Measurements from ENCODE around the gene NRG3.

GRCh38 chr10:82084496-82084895 is 209.5 kb downstream of the NRG3 start:
- TF ChIP-seq, protein P1, sequence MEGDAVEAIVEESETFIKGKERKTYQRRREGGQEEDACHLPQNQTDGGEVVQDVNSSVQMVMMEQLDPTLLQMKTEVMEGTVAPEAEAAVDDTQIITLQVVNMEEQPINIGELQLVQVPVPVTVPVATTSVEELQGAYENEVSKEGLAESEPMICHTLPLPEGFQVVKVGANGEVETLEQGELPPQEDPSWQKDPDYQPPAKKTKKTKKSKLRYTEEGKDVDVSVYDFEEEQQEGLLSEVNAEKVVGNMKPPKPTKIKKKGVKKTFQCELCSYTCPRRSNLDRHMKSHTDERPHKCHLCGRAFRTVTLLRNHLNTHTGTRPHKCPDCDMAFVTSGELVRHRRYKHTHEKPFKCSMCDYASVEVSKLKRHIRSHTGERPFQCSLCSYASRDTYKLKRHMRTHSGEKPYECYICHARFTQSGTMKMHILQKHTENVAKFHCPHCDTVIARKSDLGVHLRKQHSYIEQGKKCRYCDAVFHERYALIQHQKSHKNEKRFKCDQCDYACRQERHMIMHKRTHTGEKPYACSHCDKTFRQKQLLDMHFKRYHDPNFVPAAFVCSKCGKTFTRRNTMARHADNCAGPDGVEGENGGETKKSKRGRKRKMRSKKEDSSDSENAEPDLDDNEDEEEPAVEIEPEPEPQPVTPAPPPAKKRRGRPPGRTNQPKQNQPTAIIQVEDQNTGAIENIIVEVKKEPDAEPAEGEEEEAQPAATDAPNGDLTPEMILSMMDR (conservative IDR thresholded peaks at IDR 0.05; ENCODE audit: low read length), result no peak
- TF ChIP-seq EZH2phosphoT487 (IDR thresholded peaks at IDR 0.05; ENCODE audit: borderline replicate concordance, low read depth, low read length), result no peak
